Neural crest cell (in vitro differentiated cells): ENCODE results near the gene PGK1. TPM values are rescaled to one million over a fixed set of nuclear protein-coding genes. Genes with fewer than 3 reads are reported as not detected.

Experiments
- DNase-seq: peaks from one replicate; pipeline ENCODE4 v3.0.0; 2021; ENCODE audit warnings: low read depth, mixed read lengths, low spot score
- H3K27ac Mint-ChIP-seq: one replicate; pipeline ENCODE4 v1.8.0; 2021; ENCODE audit warnings: mild to moderate bottlenecking, mixed read lengths; ENCODE audit not compliant: unreplicated experiment
- H3K27me3 Mint-ChIP-seq: 2 replicates; pipeline ENCODE4 v1.8.0; 2021; ENCODE audit warnings: low read depth, mild to moderate bottlenecking, mixed read lengths
- H3K36me3 Mint-ChIP-seq: 2 replicates; pipeline ENCODE4 v1.8.0; 2021; ENCODE audit warnings: low read depth, mild to moderate bottlenecking, mixed read lengths
- H3K4me1 Mint-ChIP-seq: 2 replicates; pipeline ENCODE4 v1.8.0; 2021; ENCODE audit warnings: mixed read lengths
- H3K4me3 Mint-ChIP-seq: one replicate; pipeline ENCODE4 v1.8.0; 2021; ENCODE audit warnings: mild to moderate bottlenecking, mixed read lengths
- H3K9me3 Mint-ChIP-seq: 2 replicates; pipeline ENCODE4 v1.8.0; 2021; ENCODE audit warnings: mixed read lengths
- total RNA-seq: library from RNA; stranded (reverse); gene quantifications from 2 replicates; pipeline ENCODE4 v1.2.1, GENCODE V29; 2021
- TF ChIP-seq, protein P1 (sequence below): fragments of 200-600 bp; sonication (generic); conservative IDR thresholded peaks from 2 replicates; pipeline ENCODE4 v1.5.0; 2021; ENCODE audit warnings: antibody characterized with exemption, mild to moderate bottlenecking

Gene PGK1
- total RNA-seq, 1 donor from 2014 or later: 219 TPM

DNA sequence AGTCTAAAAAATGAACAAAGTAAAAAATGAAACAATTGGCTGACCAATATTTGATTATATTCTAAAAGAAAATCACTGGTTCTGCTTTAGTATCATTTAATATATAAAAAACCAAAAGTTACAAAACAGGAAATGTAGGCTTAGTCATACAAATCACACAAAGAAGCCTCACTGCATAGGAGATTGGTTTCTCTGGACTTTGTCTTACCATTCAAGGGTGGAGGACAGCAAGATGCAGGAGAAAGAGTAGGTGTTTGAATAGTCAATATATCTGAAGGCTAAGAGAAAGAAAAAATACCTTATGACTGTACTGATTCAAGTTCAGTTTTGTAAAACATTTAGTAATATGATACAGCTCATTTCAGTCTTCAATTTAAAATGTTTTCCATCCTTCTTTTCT lies 64.0 kb downstream of the PGK1 start:
- TF ChIP-seq, protein P1, sequence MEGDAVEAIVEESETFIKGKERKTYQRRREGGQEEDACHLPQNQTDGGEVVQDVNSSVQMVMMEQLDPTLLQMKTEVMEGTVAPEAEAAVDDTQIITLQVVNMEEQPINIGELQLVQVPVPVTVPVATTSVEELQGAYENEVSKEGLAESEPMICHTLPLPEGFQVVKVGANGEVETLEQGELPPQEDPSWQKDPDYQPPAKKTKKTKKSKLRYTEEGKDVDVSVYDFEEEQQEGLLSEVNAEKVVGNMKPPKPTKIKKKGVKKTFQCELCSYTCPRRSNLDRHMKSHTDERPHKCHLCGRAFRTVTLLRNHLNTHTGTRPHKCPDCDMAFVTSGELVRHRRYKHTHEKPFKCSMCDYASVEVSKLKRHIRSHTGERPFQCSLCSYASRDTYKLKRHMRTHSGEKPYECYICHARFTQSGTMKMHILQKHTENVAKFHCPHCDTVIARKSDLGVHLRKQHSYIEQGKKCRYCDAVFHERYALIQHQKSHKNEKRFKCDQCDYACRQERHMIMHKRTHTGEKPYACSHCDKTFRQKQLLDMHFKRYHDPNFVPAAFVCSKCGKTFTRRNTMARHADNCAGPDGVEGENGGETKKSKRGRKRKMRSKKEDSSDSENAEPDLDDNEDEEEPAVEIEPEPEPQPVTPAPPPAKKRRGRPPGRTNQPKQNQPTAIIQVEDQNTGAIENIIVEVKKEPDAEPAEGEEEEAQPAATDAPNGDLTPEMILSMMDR: no peak
- H3K27ac Mint-ChIP-seq: no peak overlapping the region
- no peak overlapping the region for H3K4me3 Mint-ChIP-seq
- H3K36me3 Mint-ChIP-seq: no peaks in the 10 kb centered on the region
- DNase-seq: no peak
- H3K9me3 Mint-ChIP-seq: peaks cover 5% of the 10 kb centered on the region
- H3K27me3 Mint-ChIP-seq: no peaks in the 10 kb centered on the region
- no peaks in the 10 kb centered on the region for H3K4me1 Mint-ChIP-seq

Other genes starting within 250 kb of the PGK1 start
- 41.0 and 45.1 TPM in 2 replicates for gene MAGT1, start 208.8 kb upstream of the PGK1 start, total RNA-seq
- 219 and 220 TPM in 2 replicates for gene COX7B, start 204.8 kb upstream of the PGK1 start, total RNA-seq
- 9.3 and 9.7 TPM in 2 replicates for gene ATP7A, start 193.6 kb upstream of the PGK1 start, total RNA-seq
- gene PGAM4, start 134.6 kb upstream of the PGK1 start, total RNA-seq: not detected in 2 replicates
- gene TAF9B, start 35.4 kb downstream of the PGK1 start, total RNA-seq: 44.4 and 46.7 TPM in 2 replicates
- not detected in 2 replicates for gene CYSLTR1, start 223.4 kb downstream of the PGK1 start, total RNA-seq